ENCODE measurements around the gene CCDC102A. TPM values are rescaled to one million over a fixed set of nuclear protein-coding genes. Genes with fewer than 3 reads are reported as not detected.

CCDC102A gene
- total RNA-seq, 1 experiment from 2014 or later = 4.1 TPM

DNA sequence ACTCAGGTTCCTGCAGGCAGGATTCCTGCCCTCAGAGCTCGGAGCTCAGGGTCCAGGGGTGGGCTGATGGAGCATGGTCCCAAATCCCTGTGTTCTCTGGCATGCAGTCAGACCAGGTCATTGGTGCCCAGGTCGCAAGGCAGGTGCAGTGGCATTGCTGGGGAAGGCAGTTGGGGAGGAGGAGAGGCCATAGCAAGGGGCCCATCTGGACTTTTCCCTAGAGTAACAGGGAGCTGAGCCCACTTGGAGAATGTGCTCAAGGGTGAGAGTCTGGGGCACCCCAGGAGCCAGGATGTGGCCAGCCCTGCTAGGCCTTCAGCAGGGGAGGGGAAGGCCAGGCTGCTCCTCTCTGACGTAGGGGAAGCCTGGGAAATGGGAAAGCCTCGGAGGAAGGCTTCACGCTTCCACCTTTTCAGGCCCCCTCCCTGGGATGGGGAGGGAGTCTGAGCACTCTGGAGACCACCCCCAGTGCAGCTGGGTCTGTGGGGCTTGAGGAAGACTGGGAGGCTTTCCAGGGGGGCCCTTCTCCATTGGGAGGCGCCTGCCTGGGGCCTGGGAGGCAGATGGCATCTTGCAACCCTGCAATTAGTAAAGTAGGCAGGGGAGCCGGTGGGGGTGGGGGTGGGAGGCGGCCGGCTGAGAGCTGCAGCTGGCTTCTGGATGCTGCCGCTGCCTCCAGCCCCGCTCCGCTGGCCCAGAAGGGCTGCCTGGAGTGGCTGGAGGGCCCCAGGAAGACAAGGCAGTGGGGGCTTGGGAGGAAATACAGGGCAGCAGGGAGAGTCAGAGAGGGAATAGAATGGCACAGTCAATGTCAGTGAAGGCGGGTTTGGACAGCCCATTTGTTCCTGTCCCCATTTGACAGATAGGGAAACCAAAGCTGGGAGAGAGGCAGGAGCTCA lies 29.0 kb downstream of the CCDC102A start:
- TF ChIP-seq, protein P1, sequence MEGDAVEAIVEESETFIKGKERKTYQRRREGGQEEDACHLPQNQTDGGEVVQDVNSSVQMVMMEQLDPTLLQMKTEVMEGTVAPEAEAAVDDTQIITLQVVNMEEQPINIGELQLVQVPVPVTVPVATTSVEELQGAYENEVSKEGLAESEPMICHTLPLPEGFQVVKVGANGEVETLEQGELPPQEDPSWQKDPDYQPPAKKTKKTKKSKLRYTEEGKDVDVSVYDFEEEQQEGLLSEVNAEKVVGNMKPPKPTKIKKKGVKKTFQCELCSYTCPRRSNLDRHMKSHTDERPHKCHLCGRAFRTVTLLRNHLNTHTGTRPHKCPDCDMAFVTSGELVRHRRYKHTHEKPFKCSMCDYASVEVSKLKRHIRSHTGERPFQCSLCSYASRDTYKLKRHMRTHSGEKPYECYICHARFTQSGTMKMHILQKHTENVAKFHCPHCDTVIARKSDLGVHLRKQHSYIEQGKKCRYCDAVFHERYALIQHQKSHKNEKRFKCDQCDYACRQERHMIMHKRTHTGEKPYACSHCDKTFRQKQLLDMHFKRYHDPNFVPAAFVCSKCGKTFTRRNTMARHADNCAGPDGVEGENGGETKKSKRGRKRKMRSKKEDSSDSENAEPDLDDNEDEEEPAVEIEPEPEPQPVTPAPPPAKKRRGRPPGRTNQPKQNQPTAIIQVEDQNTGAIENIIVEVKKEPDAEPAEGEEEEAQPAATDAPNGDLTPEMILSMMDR (IDR thresholded peaks at IDR 0.05; ENCODE audit: unreplicated experiment) = no peak
- ChIA-PET CTCF (interaction anchor here (0.6 to 1.1 kb wide), 2 partner anchors 12 to 23 kb away, joined by 4 read pairs; no protein-coding TSS in a partner anchor), POLR2A (no interaction called here)
- no peak for DNase-seq (ENCODE audit: unreplicated experiment)
- no peak overlapping the region for H3K27ac Mint-ChIP-seq (ENCODE audit: low read depth, unreplicated experiment)
- intact Hi-C loops (cut with micrococcal nuclease) = no loop called here
- H3K36me3 Mint-ChIP-seq (ENCODE audit: insufficient read depth, unreplicated experiment) = no peaks in the 10 kb centered on the region
- BruUV-seq (replicated peaks) = no TSS peak
- no peaks in the 10 kb centered on the region for H3K9me3 Mint-ChIP-seq (ENCODE audit: unreplicated experiment)
- peaks cover 16% of the 10 kb centered on the region for H3K27me3 Mint-ChIP-seq (ENCODE audit: insufficient read depth, unreplicated experiment)
- H3K4me1 Mint-ChIP-seq (ENCODE audit: insufficient read depth, unreplicated experiment) = no peaks in the 10 kb centered on the region
- no peak overlapping the region for H3K4me3 Mint-ChIP-seq (ENCODE audit: unreplicated experiment)

DNA sequence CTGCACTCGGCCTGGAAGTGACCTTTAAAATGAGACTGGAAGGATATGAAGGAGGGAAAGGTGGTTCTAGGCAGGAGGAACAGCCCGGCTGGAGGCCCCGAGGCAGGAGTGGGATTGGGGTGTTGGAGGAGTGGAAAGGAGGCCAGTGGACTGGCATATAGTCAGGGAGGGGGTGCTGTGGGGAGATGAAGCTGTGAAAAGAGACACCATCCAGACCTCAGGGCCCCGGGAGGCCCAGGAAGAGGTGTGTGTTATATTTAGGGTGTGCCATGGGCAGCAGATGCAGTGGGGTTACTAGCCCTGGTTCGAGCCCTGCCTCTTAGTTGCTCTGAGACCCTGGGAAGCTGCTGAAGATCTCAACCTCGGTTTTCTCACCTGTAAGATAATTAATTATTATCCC lies 31.2 kb downstream of the CCDC102A start:
- Mint-ChIP-seq H3K36me3 (ENCODE audit: insufficient read depth, unreplicated experiment) (no peaks in the 10 kb centered on the region), H3K27me3 (ENCODE audit: insufficient read depth, unreplicated experiment) (peaks cover 16% of the 10 kb centered on the region), H3K4me1 (ENCODE audit: insufficient read depth, unreplicated experiment) (no peaks in the 10 kb centered on the region), H3K27ac (ENCODE audit: low read depth, unreplicated experiment) (no peak overlapping the region), H3K9me3 (ENCODE audit: unreplicated experiment) (no peaks in the 10 kb centered on the region), H3K4me3 (ENCODE audit: unreplicated experiment) (no peak overlapping the region)
- DNase-seq (ENCODE audit: unreplicated experiment) = no peak
- ChIA-PET POLR2A (interaction anchor here (0.7 kb wide), 1 partner anchor 221 kb away, joined by 3 read pairs; no protein-coding TSS in a partner anchor), CTCF (interaction anchor here (0.8 to 1.7 kb wide), 3 partner anchors 15 to 86 kb away, joined by 3 to 6 read pairs (median 4); no protein-coding TSS in a partner anchor)
- intact Hi-C loops (cut with micrococcal nuclease) = no loop called here
- no TSS peak for BruUV-seq (replicated peaks)
- TF ChIP-seq, protein P1 (IDR thresholded peaks at IDR 0.05; ENCODE audit: unreplicated experiment) = no peak

DNA sequence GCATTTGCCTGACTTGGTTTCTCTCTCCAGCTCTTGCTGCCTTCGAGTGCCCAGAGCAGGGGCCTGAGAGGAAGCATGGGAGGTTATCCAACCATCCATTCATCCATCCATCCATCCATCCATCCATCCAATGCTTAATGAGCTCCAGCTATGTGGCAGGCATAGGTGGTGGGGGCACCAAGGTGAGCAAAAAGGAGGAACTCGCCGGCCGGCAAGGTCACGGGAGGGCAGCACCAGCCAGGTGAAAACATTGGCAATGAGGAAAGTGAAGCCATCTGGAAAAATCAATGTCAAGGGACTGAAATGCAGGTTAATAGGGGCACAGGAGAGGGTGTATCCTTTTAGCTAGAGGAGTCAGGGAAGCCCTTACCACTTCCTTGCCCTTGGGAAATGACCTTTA lies 31.9 kb downstream of the CCDC102A start:
- Mint-ChIP-seq H3K4me1 (ENCODE audit: insufficient read depth, unreplicated experiment) (no peaks in the 10 kb centered on the region), H3K9me3 (ENCODE audit: unreplicated experiment) (no peaks in the 10 kb centered on the region), H3K27me3 (ENCODE audit: insufficient read depth, unreplicated experiment) (peaks cover 16% of the 10 kb centered on the region), H3K4me3 (ENCODE audit: unreplicated experiment) (no peak overlapping the region), H3K27ac (ENCODE audit: low read depth, unreplicated experiment) (no peak overlapping the region), H3K36me3 (ENCODE audit: insufficient read depth, unreplicated experiment) (no peaks in the 10 kb centered on the region)
- CTCF ChIA-PET = interaction anchor here (0.5 to 1.7 kb wide), 4 partner anchors 15 to 110 kb away, joined by 3 to 6 read pairs (median 4); no protein-coding TSS in a partner anchor
- no TSS peak for BruUV-seq (replicated peaks)
- no peak for DNase-seq (ENCODE audit: unreplicated experiment)
- POLR2A ChIA-PET = interaction anchor here (0.7 kb wide), 1 partner anchor 220 kb away, joined by 3 read pairs; no protein-coding TSS in a partner anchor
- TF ChIP-seq, protein P1 (IDR thresholded peaks at IDR 0.05; ENCODE audit: unreplicated experiment) = no peak
- intact Hi-C loops (cut with micrococcal nuclease) = no loop called here

DNA sequence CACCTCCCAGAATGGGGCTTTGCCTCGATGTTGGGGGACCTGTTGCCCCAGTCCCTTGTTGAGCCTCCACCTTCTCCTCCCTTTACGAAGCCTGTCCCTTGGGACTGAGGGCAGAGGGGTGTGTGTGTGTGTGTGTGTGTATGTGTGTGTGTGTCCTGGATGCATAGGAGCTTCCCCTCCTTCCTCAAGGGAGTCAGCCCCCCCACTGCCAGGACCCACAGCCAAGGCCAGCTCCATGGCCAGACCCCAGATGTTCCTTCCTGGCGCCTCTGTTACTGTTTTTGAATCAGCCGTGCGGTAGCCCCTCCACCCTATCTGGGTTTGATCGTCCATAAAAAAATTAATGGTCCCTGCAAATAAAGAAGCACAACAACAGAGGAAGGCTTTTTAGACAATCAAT lies 32.4 kb downstream of the CCDC102A start:
- Mint-ChIP-seq H3K27ac (ENCODE audit: low read depth, unreplicated experiment) (no peak overlapping the region), H3K4me3 (ENCODE audit: unreplicated experiment) (no peak overlapping the region), H3K9me3 (ENCODE audit: unreplicated experiment) (no peaks in the 10 kb centered on the region), H3K36me3 (ENCODE audit: insufficient read depth, unreplicated experiment) (no peaks in the 10 kb centered on the region), H3K4me1 (ENCODE audit: insufficient read depth, unreplicated experiment) (no peaks in the 10 kb centered on the region), H3K27me3 (ENCODE audit: insufficient read depth, unreplicated experiment) (peaks cover 16% of the 10 kb centered on the region)
- ChIA-PET POLR2A (no interaction called here), CTCF (interaction anchor here (0.5 to 1.3 kb wide), 3 partner anchors 16 to 110 kb away, joined by 3 to 5 read pairs (median 3); no protein-coding TSS in a partner anchor)
- TF ChIP-seq, protein P1 (IDR thresholded peaks at IDR 0.05; ENCODE audit: unreplicated experiment) = no peak
- no TSS peak for BruUV-seq (replicated peaks)
- DNase-seq (ENCODE audit: unreplicated experiment) = no peak
- intact Hi-C loops (cut with micrococcal nuclease) = no loop called here
